ENCODE data around the gene EPHA4. TPM values are rescaled to one million over a fixed set of nuclear protein-coding genes. Genes with fewer than 3 reads are reported as not detected.
A peak's percentile ranks its signal among the peaks of the same experiment; 100 is the strongest.

The EPHA4 gene
- total and polyA plus RNA-seq, 2 of the 4 experiments (the other 2 are of a cell fraction): 36.9 to 132 TPM

DNA sequence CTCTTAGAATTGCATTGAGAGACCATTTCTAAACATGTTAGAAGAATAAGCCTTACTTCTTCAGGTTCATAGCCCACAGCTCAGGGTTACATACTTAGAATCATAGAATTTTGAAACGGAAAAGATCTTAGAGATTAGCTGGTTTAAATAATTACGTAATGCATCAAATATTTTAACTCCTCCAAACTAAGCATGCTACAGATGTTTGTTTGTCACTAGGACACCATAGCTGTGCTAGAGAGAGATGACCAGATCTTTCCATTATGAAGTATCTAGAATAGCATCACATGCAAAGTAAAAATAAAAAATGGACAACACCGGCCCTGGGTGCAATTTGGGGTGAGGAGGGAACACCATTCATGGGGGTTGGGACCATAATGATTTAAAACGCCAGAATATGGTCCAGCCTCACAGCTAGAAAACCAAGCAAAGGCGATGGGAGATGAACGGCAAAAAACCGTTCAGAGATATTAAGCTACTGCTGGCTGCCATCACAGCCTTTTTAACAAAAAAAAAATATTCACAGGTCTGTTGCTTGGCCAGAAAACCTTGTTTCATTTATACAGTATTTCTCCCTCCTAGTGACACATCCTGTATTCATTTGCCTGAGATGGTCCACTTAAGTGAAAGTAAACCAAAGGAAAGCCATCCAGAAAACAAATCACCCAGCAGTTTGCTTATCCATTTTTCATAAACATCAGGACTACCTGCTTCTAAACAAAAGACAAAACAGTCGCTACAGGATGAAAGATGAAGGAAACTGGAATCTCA is 94.2 kb downstream of the EPHA4 start:
- Histone ChIP-seq H3K4ac (ENCODE audit: low read depth, low read length) (no peak overlapping the region), H2AFZ (replicated peaks; ENCODE audit: low read length, poor library complexity) (no peak overlapping the region), H2BK15ac (ENCODE audit: low read depth, low read length) (no peak overlapping the region), H3K27me3 (ENCODE audit: control insufficient read depth, insufficient read depth, low read length) (no peaks in the 10 kb centered on the region), H3K27ac (ENCODE audit: insufficient read depth, low read length) (no peak overlapping the region), H4K8ac (ENCODE audit: low read depth in 2 of 2, low read length in 2 of 2) (no peak overlapping the region), H4K20me1 (ENCODE audit: insufficient read depth, low read length) (no peaks in the 10 kb centered on the region), H3K9ac (ENCODE audit: low read depth, low read length) (no peak overlapping the region), H4K5ac (ENCODE audit: low read depth, low read length) (no peak overlapping the region), H3K9me3 (ENCODE audit: control insufficient read depth, insufficient read depth, low read length) (no peaks in the 10 kb centered on the region), H3K14ac (replicated peaks; ENCODE audit: low read depth, low read length) (no peak overlapping the region), H4K91ac (ENCODE audit: insufficient read depth, low read depth, low read length) (no peak overlapping the region), H2AK5ac (ENCODE audit: low read depth, low read length) (no peak overlapping the region), H3K18ac (ENCODE audit: low read depth, low read length) (no peak overlapping the region), H3K79me1 (ENCODE audit: low read depth in 1 of 2, low read length in 2 of 2) (peaks cover 2 to 17% of the 10 kb centered on the region in 2 experiments; a peak in 1 of 4 replicates), H2AK9ac (replicated peaks; ENCODE audit: low read depth, low read length, poor library complexity) (no peak overlapping the region), H3K4me1 (ENCODE audit: control insufficient read depth, insufficient read depth, low read length) (peaks cover 6% of the 10 kb centered on the region), H3K4me2 (ENCODE audit: low read depth, low read length) (peak overlapping the region; percentile 46; the same call in 1 of the 2 replicates), H3K4me3 (ENCODE audit: insufficient read depth, low read depth, low read length) (no peak overlapping the region), H3K36me3 (ENCODE audit: control insufficient read depth, insufficient read depth, low read length) (peaks cover 11% of the 10 kb centered on the region), H2BK5ac (ENCODE audit: low read depth, low read length, poor library complexity, severe bottlenecking) (no peak overlapping the region), H3K23ac (ENCODE audit: low read depth, low read length) (no peak overlapping the region), H2BK20ac (ENCODE audit: low read depth, low read length) (no peak overlapping the region), H3K56ac (ENCODE audit: extremely low read depth, insufficient read depth, low read length) (no peak overlapping the region), H3K9me1 (ENCODE audit: insufficient read depth, low read length) (no peaks in the 10 kb centered on the region; the same call in 1 of the 2 replicates), H2BK120ac (ENCODE audit: low read depth, low read length) (no peak overlapping the region)
- dilution Hi-C loops (cut with HindIII; ENCODE audit: low sequenced_read_pairs, unreplicated experiment) (no loop called here), intact Hi-C loops (cut with micrococcal nuclease) (no loop called here), in situ Hi-C loops (cut with MboI; ENCODE audit: low sequenced_read_pairs) (no loop called here)
- ChIA-PET CTCF (interaction anchor here (0.5 to 1.4 kb wide), 2 partner anchors 11 to 968 kb away, joined by 4 to 5 read pairs; no protein-coding TSS in a partner anchor), POLR2A (ENCODE audit: unreplicated experiment) (no interaction called here)
- WGBS, 2 experiments (ENCODE audit: extremely low coverage in 2 of 2, insufficient read length in 1 of 2): no CpG with 5 or more reads among the region's 8 CpGs
- peak; percentile 67 for ATAC-seq (ENCODE audit: low read depth)
- TF ChIP-seq MAZ (IDR thresholded peaks at IDR 0.05; ENCODE audit: borderline replicate concordance, low read depth, low read length) (no peak), NFE2L2 (IDR thresholded peaks at IDR 0.05; ENCODE audit: low read depth, low read length) (no peak), SMC3 (IDR thresholded peaks at IDR 0.05; ENCODE audit: low read depth, low read length) (no peak), POLR2A (IDR thresholded peaks at IDR 0.05; ENCODE audit: low read depth, low read length) (no peak), MXI1 (IDR thresholded peaks at IDR 0.05; ENCODE audit: borderline replicate concordance, low read depth, low read length) (no peak), CEBPB (IDR thresholded peaks at IDR 0.05; ENCODE audit: low read depth, low read length) (0 out of 2 replicates have a peak, but pooled peaks have one; percentile 13)
- TF ChIP-seq, protein P1, sequence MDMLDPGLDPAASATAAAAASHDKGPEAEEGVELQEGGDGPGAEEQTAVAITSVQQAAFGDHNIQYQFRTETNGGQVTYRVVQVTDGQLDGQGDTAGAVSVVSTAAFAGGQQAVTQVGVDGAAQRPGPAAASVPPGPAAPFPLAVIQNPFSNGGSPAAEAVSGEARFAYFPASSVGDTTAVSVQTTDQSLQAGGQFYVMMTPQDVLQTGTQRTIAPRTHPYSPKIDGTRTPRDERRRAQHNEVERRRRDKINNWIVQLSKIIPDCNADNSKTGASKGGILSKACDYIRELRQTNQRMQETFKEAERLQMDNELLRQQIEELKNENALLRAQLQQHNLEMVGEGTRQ (IDR thresholded peaks at IDR 0.05; ENCODE audit: low read depth, low read length): no peak
- no TSS peak for BruUV-seq (replicated peaks)
- peak; percentile 28 for DNase-seq
